ENCODE results near the gene RAB14. TPM values are rescaled to one million over a fixed set of nuclear protein-coding genes. Genes with fewer than 3 reads are reported as not detected.

The RAB14 gene
- total RNA-seq: 10 to 100 TPM; 26.2 to 54.1 (median 33.8) TPM

DNA sequence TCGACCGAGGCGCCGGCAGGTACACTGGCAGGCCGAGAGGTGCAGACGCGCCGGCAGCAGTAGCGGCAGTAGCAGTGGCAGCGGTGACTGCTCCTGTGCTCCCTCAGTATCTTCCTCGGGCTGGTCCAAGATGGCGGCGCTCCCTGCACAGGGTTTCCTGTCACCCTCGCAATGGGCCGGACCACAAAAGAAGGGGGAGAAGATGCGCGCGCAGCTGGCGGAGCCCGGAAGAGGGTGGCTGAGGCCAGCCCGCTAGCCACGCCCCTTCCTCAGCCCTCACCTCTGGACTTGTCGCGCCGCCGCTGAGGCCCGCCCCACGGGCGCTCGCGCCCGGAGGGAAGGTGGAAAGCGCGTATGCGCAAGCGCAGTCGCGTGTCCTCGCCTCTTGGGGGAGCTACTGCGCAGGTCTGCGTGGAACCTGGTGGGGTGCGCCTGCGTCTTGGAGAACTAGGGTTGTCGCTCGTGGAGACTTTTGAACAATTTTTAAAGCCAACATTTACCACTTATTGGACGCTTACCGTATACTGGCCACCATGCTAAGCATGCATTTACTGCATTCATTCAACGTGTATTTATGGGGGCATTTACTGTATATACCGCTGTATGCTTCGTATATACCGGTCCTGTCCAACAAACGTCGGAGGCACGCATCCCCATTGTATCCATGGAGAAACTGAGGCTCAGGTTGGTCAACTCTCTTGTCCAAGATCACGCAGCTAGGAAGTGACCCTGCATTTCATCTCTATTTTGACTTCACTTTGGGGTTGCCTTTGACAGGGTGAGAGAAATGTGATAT, at the start of gene RAB14:
Gene RAB14, minus strand, starts transcription at position 132 of the 796 bp plus-strand sequence. CDS start 8,457 bp downstream, outside the sequence.
- TF ChIP-seq POLR2A (IDR thresholded peaks at IDR 0.05): peak; percentile 40 to 81
- TF ChIP-seq, protein P1, sequence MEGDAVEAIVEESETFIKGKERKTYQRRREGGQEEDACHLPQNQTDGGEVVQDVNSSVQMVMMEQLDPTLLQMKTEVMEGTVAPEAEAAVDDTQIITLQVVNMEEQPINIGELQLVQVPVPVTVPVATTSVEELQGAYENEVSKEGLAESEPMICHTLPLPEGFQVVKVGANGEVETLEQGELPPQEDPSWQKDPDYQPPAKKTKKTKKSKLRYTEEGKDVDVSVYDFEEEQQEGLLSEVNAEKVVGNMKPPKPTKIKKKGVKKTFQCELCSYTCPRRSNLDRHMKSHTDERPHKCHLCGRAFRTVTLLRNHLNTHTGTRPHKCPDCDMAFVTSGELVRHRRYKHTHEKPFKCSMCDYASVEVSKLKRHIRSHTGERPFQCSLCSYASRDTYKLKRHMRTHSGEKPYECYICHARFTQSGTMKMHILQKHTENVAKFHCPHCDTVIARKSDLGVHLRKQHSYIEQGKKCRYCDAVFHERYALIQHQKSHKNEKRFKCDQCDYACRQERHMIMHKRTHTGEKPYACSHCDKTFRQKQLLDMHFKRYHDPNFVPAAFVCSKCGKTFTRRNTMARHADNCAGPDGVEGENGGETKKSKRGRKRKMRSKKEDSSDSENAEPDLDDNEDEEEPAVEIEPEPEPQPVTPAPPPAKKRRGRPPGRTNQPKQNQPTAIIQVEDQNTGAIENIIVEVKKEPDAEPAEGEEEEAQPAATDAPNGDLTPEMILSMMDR (IDR thresholded peaks at IDR 0.05): peak; percentile 18 to 75 (median 62)
- H3K27ac ChIP-seq: peak within 1 kb of the TSS; percentile 91 to 98 (median 94)
- H3K9me3 ChIP-seq: no peaks in the 10 kb centered on the region
- peak within 1 kb of the TSS; percentile 89 to 94 (median 92) for H3K4me3 ChIP-seq
- H3K4me1 ChIP-seq: peaks cover 0 to 37% (median 11%) of the 10 kb centered on the region in 4 donors
- DNase-seq: peak; percentile 100
- H3K36me3 ChIP-seq: no peaks in the 10 kb centered on the region
- H3K27me3 ChIP-seq: no peaks in the 10 kb centered on the region

DNA sequence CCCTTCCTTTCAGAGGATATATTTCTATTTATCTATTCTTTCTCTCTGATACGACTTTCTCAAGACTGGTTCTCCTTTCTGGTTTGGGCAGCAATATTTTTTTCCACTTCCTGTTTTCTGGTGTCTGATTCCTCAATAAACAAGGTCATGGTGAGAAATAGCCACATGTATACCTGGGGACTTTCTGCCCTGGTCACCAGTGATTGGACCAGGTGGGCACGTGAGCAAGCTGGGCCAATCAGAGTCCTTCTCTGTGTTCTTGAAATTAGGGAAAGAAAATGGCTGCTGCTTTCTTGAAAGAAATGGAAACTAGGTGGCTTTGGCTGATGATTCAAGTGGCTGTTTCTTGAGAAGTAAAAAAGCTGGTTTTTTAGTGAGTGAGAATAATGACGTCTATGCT, 47.9 kb upstream of the RAB14 start:
- Histone ChIP-seq H3K27me3 (no peaks in the 10 kb centered on the region), H3K27ac (no peak overlapping the region), H3K36me3 (no peaks in the 10 kb centered on the region), H3K9me3 (no peaks in the 10 kb centered on the region), H3K4me3 (no peak overlapping the region), H3K4me1 (no peaks in the 10 kb centered on the region)
- DNase-seq: no peak
- no peak for TF ChIP-seq POLR2A (IDR thresholded peaks at IDR 0.05)
- TF ChIP-seq, protein P1 (IDR thresholded peaks at IDR 0.05): no peak

DNA sequence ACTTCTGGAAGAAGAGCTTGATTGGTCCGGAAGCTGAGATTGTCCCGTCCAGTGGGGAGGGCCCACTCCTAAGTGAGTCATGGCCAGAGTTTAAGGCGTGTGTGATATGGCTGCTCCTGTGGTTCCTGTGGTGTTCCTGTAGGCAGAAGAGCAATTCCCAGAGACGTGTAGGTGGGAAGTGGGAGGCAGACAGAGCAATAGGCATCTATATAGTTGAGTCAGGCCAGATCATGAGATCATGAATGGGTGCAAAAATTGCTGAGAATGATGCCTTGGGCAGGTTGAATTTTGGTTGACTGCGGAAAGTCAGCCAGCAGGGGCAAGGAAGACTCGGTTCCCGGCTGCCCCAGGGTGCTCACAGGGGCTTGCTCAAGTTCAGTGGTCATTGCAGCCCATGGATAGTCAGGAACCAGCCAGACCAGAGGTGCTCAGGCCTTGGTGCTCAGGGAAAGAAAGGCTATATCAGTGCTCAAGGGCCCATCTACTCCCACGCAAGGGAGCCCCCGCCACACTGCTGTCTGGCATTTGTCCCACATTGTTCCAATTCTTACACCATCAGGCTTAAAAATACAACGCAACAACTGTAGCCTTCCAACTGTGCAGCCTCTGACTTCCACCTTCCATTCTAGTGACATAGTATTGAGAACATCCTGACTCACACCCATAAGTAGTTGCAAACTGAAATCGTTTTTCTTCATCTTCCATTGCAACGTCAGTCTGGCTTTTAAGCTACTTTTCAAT, 45.3 kb upstream of the RAB14 start:
- Histone ChIP-seq H3K27me3 (no peaks in the 10 kb centered on the region), H3K27ac (no peak overlapping the region), H3K4me1 (no peaks in the 10 kb centered on the region), H3K36me3 (no peaks in the 10 kb centered on the region), H3K9me3 (no peaks in the 10 kb centered on the region), H3K4me3 (no peak overlapping the region)
- TF ChIP-seq, protein P1 (IDR thresholded peaks at IDR 0.05): no peak
- no peak for TF ChIP-seq POLR2A (IDR thresholded peaks at IDR 0.05)
- DNase-seq: no peak

DNA sequence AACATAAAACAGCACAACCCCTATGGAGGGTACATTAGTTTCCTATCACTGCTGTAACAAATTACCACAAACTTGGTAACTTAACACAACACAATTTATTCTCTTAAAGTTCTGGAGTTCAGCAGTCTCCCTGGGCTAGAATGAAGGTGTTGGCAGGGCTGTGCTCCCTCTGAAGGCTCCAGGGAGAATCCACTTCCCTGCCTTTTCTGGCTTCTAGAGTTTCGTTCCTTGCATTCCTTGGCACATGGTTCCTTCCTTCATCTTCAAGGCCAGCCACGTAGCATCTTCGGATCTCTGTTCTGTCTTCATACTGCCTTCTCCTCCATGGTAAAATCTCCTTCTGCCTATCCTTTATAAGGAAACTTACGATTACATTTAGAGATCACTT, 41.3 kb upstream of the RAB14 start:
- H3K27me3 ChIP-seq: no peaks in the 10 kb centered on the region
- no peak for TF ChIP-seq POLR2A (IDR thresholded peaks at IDR 0.05)
- TF ChIP-seq, protein P1 (IDR thresholded peaks at IDR 0.05): no peak
- H3K27ac ChIP-seq: peak overlapping the region in 1 of 4 donors; percentile 4
- DNase-seq: no peak
- no peaks in the 10 kb centered on the region for H3K9me3 ChIP-seq
- H3K4me1 ChIP-seq: no peaks in the 10 kb centered on the region
- no peaks in the 10 kb centered on the region for H3K36me3 ChIP-seq
- no peak overlapping the region for H3K4me3 ChIP-seq

DNA sequence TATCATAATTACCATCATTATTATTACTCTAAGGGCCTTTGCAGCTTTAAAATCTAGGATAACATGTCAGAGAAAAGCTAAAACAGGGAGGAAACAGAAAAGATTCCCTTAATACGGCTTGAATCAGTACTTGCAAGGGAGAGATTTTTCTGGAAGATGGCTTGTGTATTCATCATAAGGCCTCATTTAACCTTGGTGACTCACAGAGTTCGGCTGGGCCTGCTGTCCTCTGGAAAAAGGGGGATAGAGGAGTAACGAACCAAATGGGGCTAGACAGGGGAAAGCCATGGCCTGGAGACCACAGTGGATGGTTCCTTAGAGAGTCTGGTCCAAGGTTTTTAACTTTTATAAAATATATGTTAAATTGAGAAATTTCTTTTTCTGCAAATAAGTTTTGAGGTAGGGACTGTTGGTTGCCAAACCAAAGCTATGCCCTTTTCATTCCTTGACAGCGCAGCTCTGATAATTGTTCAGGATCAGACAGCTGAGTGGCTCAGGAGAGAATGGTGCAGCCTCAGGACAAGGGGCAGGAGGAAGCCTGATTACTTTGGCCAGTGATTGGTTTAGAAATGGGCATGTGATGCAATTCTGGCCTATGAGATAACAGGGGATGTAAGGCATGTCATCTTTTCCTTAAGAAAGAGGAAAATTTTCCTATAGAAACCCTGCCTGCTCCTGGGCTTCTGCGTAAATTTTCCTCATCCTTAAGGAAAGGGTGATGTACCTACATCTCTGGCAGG, 40.7 kb upstream of the RAB14 start:
- no peaks in the 10 kb centered on the region for H3K4me1 ChIP-seq
- no peak for TF ChIP-seq POLR2A (IDR thresholded peaks at IDR 0.05)
- TF ChIP-seq, protein P1 (IDR thresholded peaks at IDR 0.05): no peak
- no peaks in the 10 kb centered on the region for H3K9me3 ChIP-seq
- no peaks in the 10 kb centered on the region for H3K36me3 ChIP-seq
- peak overlapping the region in 1 of 4 donors; percentile 4 for H3K27ac ChIP-seq
- DNase-seq: no peak
- no peaks in the 10 kb centered on the region for H3K27me3 ChIP-seq
- H3K4me3 ChIP-seq: no peak overlapping the region
